A549 (cell line): ENCODE data around the gene TBC1D14. TPM values are rescaled to one million over a fixed set of nuclear protein-coding genes. Genes with fewer than 3 reads are reported as not detected.

Source experiments
- ATAC-seq, 2 experiments: fragments of 200-7000 bp in 1 of 2; fragments of >200 bp in 1 of 2; cut with Nextera tagmentation in 1 of 2; cut with Tn5 transposase in 1 of 2; 3 replicates each; pipeline versions ENCODE4 v1.8.0 to v1.9.1; 2018 to 2020; ENCODE audit warnings: mild to moderate bottlenecking in 1 of 2, moderate library complexity in 1 of 2
- CTCF ChIA-PET: fragments of 300-600 bp; sonication (Branson Sonifier 250); formaldehyde crosslinking; extraction: SDS; loops from one replicate; lab custom pipeline; 2021; ENCODE audit warnings: antibody characterized with exemption, inconsistent platforms; lab: Yijun Ruan, JAX
- POLR2A ChIA-PET: fragments of 350-600 bp; formaldehyde crosslinking; extraction: SDS; loops from one replicate; lab custom pipeline; 2021; ENCODE audit warnings: antibody characterized with exemption, inconsistent platforms; lab: Yijun Ruan, JAX
- DNase-seq, 2 experiments: peaks; one replicate each; pipeline versions ENCODE4 v3.0.0 to v3.0.0-alpha.2; 2011 to 2016; ENCODE audit warnings: low read depth in 1 of 2, low spot score in 1 of 2
- FAIRE-seq: peaks from 2 replicates; lab custom pipeline; 2011; peaks lifted over from hg19 to GRCh38; lab: Jason Lieb, UNC
- H3K27ac ChIP-seq, 2 experiments: fragments of >200 bp; sonication (Bioruptor Twin); formaldehyde crosslinking; 3 replicates each; pipeline ENCODE4 v1.5.1; 2016 to 2017
- H3K4me1 ChIP-seq: fragments of >200 bp; sonication (Bioruptor Twin); formaldehyde crosslinking; 3 replicates; pipeline ENCODE4 v1.6.1; 2016
- H3K4me2 ChIP-seq: fragments of >200 bp; sonication (Bioruptor Twin); formaldehyde crosslinking; 3 replicates; pipeline ENCODE4 v1.6.1; 2016
- H3K4me3 ChIP-seq: fragments of >200 bp; sonication (Bioruptor Twin); formaldehyde crosslinking; 3 replicates; pipeline ENCODE4 v1.5.1; 2016
- H3K9me3 ChIP-seq: fragments of >200 bp; sonication (Bioruptor Twin); formaldehyde crosslinking; 3 replicates; pipeline ENCODE4 v1.6.1; 2016
- BHLHE40 ChIP-seq: IDR thresholded peaks from 2 replicates; pipeline ENCODE4 v1.6.1; 2012; ENCODE audit warnings: low read depth, low read length, inconsistent platforms
- CBX2 ChIP-seq: fragments of 200-600 bp; sonication (generic); IDR thresholded peaks from 2 replicates; pipeline ENCODE4 v1.6.1; 2016; ENCODE audit warnings: low read depth, mild to moderate bottlenecking, borderline replicate concordance
- CHD2 ChIP-seq: fragments of 150-350 bp; IDR thresholded peaks from 2 replicates; pipeline ENCODE4 v1.6.1; 2014; ENCODE audit warnings: low read length; ENCODE audit not compliant: partially characterized antibody
- CHD4 ChIP-seq: fragments of 200-600 bp; sonication (generic); IDR thresholded peaks from 2 replicates; pipeline ENCODE4 v1.6.1; 2016; ENCODE audit warnings: antibody characterized with exemption, mild to moderate bottlenecking, borderline replicate concordance
- EP300 ChIP-seq, 2 experiments: fragments of >200 bp; sonication (Bioruptor Twin); formaldehyde crosslinking; IDR thresholded peaks; 2 replicates in 1 of 2; 3 replicates in 1 of 2; pipeline ENCODE4 v1.6.1; 2016 to 2017
- FOSB ChIP-seq: fragments of 250-450 bp; sonication (Bioruptor Pico); IDR thresholded peaks from 2 replicates; pipeline ENCODE4 v1.5.0; 2020; ENCODE audit warnings: mild to moderate bottlenecking, moderate library complexity
- HOXB13 ChIP-seq: fragments of 250-450 bp; sonication (Bioruptor Pico); IDR thresholded peaks from 2 replicates; pipeline ENCODE4 v1.5.0; 2020; ENCODE audit warnings: low read depth, mild to moderate bottlenecking, moderate library complexity
- JUNB ChIP-seq: fragments of >200 bp; sonication (Bioruptor Twin); formaldehyde crosslinking; IDR thresholded peaks from 2 replicates; pipeline ENCODE4 v1.6.1; 2016
- KDM1A ChIP-seq: fragments of 200-600 bp; sonication (generic); IDR thresholded peaks from 2 replicates; pipeline ENCODE4 v1.6.1; 2016; ENCODE audit warnings: low read depth, mild to moderate bottlenecking
- KDM5A ChIP-seq: fragments of 200-600 bp; sonication (generic); IDR thresholded peaks from 2 replicates; pipeline ENCODE4 v1.6.1; 2016; ENCODE audit warnings: antibody characterized with exemption, mild to moderate bottlenecking
- NPAS2 ChIP-seq: fragments of 250-450 bp; sonication (Bioruptor Pico); IDR thresholded peaks from 2 replicates; pipeline ENCODE4 v1.8.0; 2022; ENCODE audit warnings: mild to moderate bottlenecking, moderate library complexity, borderline replicate concordance
- PHF8 ChIP-seq: fragments of 200-600 bp; sonication (generic); IDR thresholded peaks from 2 replicates; pipeline ENCODE4 v1.6.1; 2016; ENCODE audit warnings: low read depth, mild to moderate bottlenecking, antibody characterized with exemption, moderate library complexity, borderline replicate concordance
- POLR2A ChIP-seq: IDR thresholded peaks from 2 replicates; pipeline ENCODE4 v1.6.1; 2012; ENCODE audit warnings: mild to moderate bottlenecking, low read length
- RNF2 ChIP-seq: fragments of 200-600 bp; sonication (generic); IDR thresholded peaks from 2 replicates; pipeline ENCODE4 v1.6.1; 2016; ENCODE audit warnings: low read depth, mild to moderate bottlenecking, antibody characterized with exemption, moderate library complexity, borderline replicate concordance
- SREBF2 ChIP-seq: fragments of 450-650 bp; IDR thresholded peaks from 2 replicates; pipeline ENCODE4 v1.6.1; 2014; ENCODE audit warnings: mild to moderate bottlenecking, moderate library complexity
- TFCP2L1 ChIP-seq: fragments of 250-450 bp; sonication (Bioruptor Pico); IDR thresholded peaks from 2 replicates; pipeline ENCODE4 v1.5.0; 2021; ENCODE audit warnings: mild to moderate bottlenecking
- TP53 ChIP-seq: fragments of 250-450 bp; sonication (Bioruptor Pico); IDR thresholded peaks from 2 replicates; pipeline ENCODE4 v1.5.0; 2021; ENCODE audit warnings: mild to moderate bottlenecking, moderate library complexity
- ZC3H11A ChIP-seq: fragments of 450-650 bp; IDR thresholded peaks from 2 replicates; pipeline ENCODE4 v1.6.1; 2014; ENCODE audit warnings: antibody characterized with exemption, mild to moderate bottlenecking
- ZNF302 ChIP-seq: fragments of 250-450 bp; sonication (Bioruptor Pico); IDR thresholded peaks from 2 replicates; pipeline ENCODE4 v1.9.0; 2021; ENCODE audit warnings: inconsistent platforms, mild to moderate bottlenecking, moderate library complexity
- WGBS: methylation state at CpG from one replicate; pipeline ENCODE4 v1.1.6; 2017; ENCODE audit errors: missing lambda C conversion rate; 5-methylcytosine and 5-hydroxymethylcytosine counted together
- polyA plus RNA-seq, 4 experiments: library from polyadenylated mRNA; depleted of rRNA in 3 of 4; stranded (reverse); fragments of >200 nt; fragmentation: RNase III in 1 of 4; extraction: RNeasy Plus Mini Kit Qiagen cat#74134 plus additional on column Dnase treatment in 1 of 4; gene quantifications; 2 replicates in 3 of 4; 3 replicates in 1 of 4; pipeline ENCODE4 v1.2.3, GENCODE V29; 2011 to 2017
- TF ChIP-seq, protein P1 (sequence below): fragments of 250-450 bp; sonication (Bioruptor Pico); IDR thresholded peaks from 2 replicates; pipeline ENCODE4 v1.5.0; 2020; ENCODE audit warnings: low read depth, mild to moderate bottlenecking, moderate library complexity
- TF ChIP-seq, protein P2 (sequence below): fragments of 200-600 bp; sonication (generic); IDR thresholded peaks from 2 replicates; pipeline ENCODE4 v1.6.1; 2016; ENCODE audit warnings: antibody characterized with exemption, mild to moderate bottlenecking, moderate library complexity
- TF ChIP-seq, protein P3 (sequence below): fragments of 250-450 bp; sonication (Bioruptor Pico); IDR thresholded peaks from 2 replicates; pipeline ENCODE4 v1.5.0; 2021; ENCODE audit warnings: mild to moderate bottlenecking, moderate library complexity, borderline replicate concordance
- TF ChIP-seq, protein P4 (sequence below): IDR thresholded peaks from 2 replicates; pipeline ENCODE4 v1.6.1; 2012

TBC1D14 gene
- polyA plus RNA-seq, 2 of the 4 experiments (the other 2 are of a cell fraction) = 30.2 to 39.0 TPM

DNA sequence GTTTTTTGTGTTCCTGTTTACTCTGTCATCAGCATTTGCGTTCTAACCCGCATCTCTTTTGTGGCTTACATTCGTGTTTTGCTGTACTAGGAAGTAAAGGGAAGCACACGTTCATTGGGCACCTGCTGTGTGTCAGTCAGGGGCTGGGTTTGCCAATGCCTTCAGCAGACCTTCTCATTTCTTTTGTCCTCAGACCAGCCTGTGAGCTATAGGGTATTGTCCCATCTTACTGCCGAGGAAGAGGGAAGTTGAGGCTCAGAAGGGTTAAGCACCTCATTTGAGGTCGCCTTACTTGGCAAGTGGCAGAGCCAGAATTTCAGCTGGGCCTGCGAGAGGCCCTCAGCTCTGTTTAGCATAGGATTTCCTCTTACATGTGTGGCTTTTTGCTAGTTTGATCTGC lies 8.7 kb downstream of the TBC1D14 start:
- no peak overlapping the region for H3K4me3 ChIP-seq
- no peaks in the 10 kb centered on the region for H3K9me3 ChIP-seq
- H3K4me2 ChIP-seq = peak overlapping the region; percentile 89
- ChIA-PET POLR2A (no interaction called here), CTCF (interaction anchor here (1.1 kb wide), 1 partner anchor 11 kb away, joined by 3 read pairs; no protein-coding TSS in a partner anchor)
- DNase-seq (no peak), FAIRE-seq (no peak), ATAC-seq (no peak)
- H3K4me1 ChIP-seq = peaks cover 32% of the 10 kb centered on the region
- 86% methylated on average over 7 of the region's 7 CpGs for WGBS
- H3K27ac ChIP-seq = peak overlapping the region; percentile 78 to 82
- TF ChIP-seq EP300 (IDR thresholded peaks at IDR 0.05) (no peak), CBX2 (no peak), BHLHE40 (no peak), KDM1A (no peak), KDM5A (no peak), ZC3H11A (no peak), SREBF2 (no peak), ZNF302 (no peak), PHF8 (no peak), HOXB13 (CRISPR knock-in tag) (no peak), FOSB (CRISPR knock-in tag) (no peak), JUNB (no peak), TFCP2L1 (CRISPR knock-in tag) (no peak)
- TF ChIP-seq, protein P1, sequence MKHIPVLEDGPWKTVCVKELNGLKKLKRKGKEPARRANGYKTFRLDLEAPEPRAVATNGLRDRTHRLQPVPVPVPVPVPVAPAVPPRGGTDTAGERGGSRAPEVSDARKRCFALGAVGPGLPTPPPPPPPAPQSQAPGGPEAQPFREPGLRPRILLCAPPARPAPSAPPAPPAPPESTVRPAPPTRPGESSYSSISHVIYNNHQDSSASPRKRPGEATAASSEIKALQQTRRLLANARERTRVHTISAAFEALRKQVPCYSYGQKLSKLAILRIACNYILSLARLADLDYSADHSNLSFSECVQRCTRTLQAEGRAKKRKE = no peak
- TF ChIP-seq, protein P2, sequence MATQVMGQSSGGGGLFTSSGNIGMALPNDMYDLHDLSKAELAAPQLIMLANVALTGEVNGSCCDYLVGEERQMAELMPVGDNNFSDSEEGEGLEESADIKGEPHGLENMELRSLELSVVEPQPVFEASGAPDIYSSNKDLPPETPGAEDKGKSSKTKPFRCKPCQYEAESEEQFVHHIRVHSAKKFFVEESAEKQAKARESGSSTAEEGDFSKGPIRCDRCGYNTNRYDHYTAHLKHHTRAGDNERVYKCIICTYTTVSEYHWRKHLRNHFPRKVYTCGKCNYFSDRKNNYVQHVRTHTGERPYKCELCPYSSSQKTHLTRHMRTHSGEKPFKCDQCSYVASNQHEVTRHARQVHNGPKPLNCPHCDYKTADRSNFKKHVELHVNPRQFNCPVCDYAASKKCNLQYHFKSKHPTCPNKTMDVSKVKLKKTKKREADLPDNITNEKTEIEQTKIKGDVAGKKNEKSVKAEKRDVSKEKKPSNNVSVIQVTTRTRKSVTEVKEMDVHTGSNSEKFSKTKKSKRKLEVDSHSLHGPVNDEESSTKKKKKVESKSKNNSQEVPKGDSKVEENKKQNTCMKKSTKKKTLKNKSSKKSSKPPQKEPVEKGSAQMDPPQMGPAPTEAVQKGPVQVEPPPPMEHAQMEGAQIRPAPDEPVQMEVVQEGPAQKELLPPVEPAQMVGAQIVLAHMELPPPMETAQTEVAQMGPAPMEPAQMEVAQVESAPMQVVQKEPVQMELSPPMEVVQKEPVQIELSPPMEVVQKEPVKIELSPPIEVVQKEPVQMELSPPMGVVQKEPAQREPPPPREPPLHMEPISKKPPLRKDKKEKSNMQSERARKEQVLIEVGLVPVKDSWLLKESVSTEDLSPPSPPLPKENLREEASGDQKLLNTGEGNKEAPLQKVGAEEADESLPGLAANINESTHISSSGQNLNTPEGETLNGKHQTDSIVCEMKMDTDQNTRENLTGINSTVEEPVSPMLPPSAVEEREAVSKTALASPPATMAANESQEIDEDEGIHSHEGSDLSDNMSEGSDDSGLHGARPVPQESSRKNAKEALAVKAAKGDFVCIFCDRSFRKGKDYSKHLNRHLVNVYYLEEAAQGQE = no peak
- TF ChIP-seq, protein P3, sequence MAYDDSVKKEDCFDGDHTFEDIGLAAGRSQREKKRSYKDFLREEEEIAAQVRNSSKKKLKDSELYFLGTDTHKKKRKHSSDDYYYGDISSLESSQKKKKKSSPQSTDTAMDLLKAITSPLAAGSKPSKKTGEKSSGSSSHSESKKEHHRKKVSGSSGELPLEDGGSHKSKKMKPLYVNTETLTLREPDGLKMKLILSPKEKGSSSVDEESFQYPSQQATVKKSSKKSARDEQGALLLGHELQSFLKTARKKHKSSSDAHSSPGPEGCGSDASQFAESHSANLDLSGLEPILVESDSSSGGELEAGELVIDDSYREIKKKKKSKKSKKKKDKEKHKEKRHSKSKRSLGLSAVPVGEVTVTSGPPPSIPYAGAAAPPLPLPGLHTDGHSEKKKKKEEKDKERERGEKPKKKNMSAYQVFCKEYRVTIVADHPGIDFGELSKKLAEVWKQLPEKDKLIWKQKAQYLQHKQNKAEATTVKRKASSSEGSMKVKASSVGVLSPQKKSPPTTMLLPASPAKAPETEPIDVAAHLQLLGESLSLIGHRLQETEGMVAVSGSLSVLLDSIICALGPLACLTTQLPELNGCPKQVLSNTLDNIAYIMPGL (CRISPR knock-in tag) = no peak

DNA sequence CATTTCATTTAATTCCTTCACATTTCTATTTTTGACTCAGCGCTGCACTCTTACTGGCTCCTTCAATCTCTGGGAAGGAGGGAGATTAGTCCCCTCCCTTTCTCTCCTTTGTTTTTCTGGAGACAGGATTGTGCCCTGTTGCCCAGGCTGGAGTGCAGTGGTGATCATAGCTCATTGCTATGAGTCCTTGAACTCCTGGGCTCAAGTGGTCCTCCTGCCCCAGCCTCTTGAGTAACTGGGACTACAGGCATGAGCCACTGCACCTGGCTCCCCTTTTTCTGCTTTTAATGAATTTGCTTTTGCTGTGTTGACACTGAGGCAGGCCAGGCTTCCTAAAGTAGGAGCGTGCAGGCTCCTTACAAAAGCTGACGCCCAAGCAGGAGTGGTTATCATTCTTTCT lies 10.5 kb downstream of the TBC1D14 start:
- H3K4me3 ChIP-seq = no peak overlapping the region
- POLR2A ChIA-PET = no interaction called here
- no peak for ATAC-seq
- TF ChIP-seq TP53 (CRISPR knock-in tag) (no peak), RNF2 (no peak), CHD2 (no peak), CHD4 (no peak), SREBF2 (no peak), NPAS2 (CRISPR knock-in tag) (no peak), POLR2A (no peak)
- TF ChIP-seq, protein P4, sequence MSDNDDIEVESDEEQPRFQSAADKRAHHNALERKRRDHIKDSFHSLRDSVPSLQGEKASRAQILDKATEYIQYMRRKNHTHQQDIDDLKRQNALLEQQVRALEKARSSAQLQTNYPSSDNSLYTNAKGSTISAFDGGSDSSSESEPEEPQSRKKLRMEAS = no peak
- 54% methylated on average over 3 of the region's 3 CpGs for WGBS
- no peak overlapping the region for H3K27ac ChIP-seq
- no peak overlapping the region for H3K4me2 ChIP-seq
- H3K4me1 ChIP-seq = peaks cover 32% of the 10 kb centered on the region
- no peak for DNase-seq
- H3K9me3 ChIP-seq = no peaks in the 10 kb centered on the region
- FAIRE-seq = no peak
- CTCF ChIA-PET = interaction anchor here (2.3 kb wide), 1 partner anchor 11 kb away, joined by 8 read pairs; the partner anchor contains the start of gene TBC1D14
